Left renal pelvis (tissue), 4 donors: ENCODE results near the gene SLC22A2. TPM values are rescaled to one million over a fixed set of nuclear protein-coding genes. Genes with fewer than 3 reads are reported as not detected.
"Not testable (repeated sequence)": the region's sequence is repeated elsewhere in the genome, so short reads cannot be mapped to it uniquely, and the experiment has no call there.

ENCODE experiments used
- DNase-seq, 4 donors: peaks; one replicate each; pipeline ENCODE4 v3.0.0-alpha.2; 2013; ENCODE audit warnings: low read depth in 4 of 4, low spot score in 3 of 4
- polyA plus RNA-seq, 4 donors: library from polyadenylated mRNA; unstranded; fragments of 120-200 nt; gene quantifications; one replicate each; pipeline ENCODE4 v1.2.1, GENCODE V29; 2013; ENCODE audit not compliant: insufficient read length in 4 of 4

SLC22A2 gene
- polyA plus RNA-seq, 4 donors = 0.52 to 10.3 (median 8.8) TPM

GRCh38 chr6:160252073-160252813 lies 6.4 kb downstream of the SLC22A2 start:
- DNase-seq = no peak

GRCh38 chr6:160249671-160250070 lies 8.9 kb downstream of the SLC22A2 start:
- no peak for DNase-seq

- DNase-seq = no peak
Measured at GRCh38 chr6:160248538-160248937, 10.1 kb downstream of the SLC22A2 start.

- DNase-seq = no peak
Measured at GRCh38 chr6:160247457-160247883, 11.2 kb downstream of the SLC22A2 start.

DNA sequence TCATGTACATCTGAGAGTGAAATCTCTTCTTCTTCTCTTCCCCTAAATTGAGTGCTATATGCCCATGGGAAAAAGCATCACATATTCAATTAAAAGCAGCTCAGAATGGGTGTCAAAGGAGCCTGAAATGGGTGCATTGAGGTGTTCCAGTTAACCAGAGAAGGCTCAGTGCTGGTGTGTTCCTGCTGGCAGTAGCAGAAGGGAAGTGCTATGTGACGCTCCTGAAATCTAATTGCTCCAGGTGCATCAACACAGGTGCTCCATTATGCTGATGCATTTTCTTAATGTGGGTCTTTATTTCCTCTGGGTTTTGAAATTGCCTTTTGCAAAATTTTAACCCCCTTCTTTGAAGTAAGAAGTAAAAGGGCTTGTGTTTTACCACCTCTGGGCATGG lies 17.9 kb downstream of the SLC22A2 start:
- DNase-seq = no peak

DNA sequence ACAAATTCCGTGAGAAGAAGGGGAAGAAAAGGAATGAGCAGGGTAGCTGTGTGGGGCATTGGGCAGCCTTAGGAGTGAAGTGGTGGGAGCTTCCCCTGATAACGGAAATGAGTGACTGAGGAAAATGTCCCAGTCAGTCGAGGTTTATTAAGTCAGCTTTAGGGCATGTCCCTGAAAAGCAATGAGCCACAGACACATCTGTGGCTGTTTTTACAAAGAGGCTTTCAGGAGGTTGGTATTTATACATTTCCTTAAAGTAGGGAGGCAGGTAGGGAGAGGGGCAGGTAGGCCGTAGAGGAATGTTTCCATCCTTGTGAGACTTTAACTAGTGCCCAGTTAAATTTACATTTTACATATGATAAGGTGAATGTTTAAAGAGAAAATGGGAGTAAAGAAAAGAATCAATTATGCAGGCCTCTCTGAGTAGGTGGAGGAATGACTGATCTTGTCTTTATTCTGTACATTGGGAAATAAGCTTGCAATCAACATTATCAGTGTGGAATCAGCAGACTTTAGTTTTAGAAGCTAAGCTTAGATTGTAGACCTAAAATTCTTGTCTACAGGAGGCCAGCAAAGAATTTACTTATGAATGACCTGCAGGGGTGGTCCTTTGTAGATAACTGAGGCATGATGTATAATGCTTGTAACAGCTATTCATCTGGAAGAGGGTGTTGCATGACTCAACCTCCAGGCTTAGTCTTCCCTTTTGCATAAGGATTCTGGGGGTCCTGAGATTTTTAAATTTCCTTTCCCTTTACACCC lies 18.5 kb downstream of the SLC22A2 start:
- no peak for DNase-seq

DNA sequence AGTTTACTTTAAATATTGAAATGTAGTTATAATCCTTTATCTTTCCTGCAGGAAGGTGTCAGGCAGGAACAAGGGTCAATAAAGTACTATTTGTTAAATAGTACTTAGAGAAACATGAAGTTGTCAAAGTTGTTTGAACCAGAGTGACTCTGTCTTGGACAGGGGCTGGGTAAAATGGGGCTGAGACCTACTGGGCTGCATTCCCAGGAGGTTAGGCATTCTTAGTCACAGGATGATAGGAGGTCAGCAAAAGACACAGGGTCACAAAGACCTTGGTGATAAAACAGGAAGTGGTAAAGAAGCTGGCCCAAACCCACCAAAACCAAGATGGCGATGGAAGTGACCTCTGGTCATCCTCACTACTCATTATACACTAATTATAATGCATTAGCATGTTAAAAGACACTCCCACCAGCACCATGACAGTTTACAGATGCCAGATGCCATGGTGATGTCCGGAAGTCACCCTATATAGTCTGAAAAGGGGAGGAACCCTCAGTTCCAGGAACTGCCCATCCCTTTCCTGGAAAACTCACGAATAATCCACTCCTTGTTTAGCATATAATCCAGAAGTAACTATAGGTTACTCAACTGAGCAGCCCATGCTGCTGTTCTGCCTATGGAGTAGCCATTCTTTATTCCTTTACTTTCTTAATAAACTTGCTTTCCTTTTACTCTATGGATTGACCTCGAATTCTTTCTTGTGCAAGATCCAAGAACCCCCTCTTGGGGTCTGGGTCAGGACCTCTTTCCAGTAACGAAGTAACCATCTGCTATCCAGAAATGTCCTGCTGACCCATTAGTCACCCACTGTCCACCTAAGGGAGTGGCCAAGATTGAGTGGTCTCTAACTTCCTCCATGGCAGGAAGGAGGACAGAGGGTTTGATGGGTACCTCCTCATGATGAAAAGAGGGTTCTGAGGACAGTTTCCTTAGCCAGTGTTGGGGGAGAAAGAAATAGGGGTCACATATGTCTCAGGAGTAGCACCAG lies 19.6 kb downstream of the SLC22A2 start:
- DNase-seq = no peak

DNA sequence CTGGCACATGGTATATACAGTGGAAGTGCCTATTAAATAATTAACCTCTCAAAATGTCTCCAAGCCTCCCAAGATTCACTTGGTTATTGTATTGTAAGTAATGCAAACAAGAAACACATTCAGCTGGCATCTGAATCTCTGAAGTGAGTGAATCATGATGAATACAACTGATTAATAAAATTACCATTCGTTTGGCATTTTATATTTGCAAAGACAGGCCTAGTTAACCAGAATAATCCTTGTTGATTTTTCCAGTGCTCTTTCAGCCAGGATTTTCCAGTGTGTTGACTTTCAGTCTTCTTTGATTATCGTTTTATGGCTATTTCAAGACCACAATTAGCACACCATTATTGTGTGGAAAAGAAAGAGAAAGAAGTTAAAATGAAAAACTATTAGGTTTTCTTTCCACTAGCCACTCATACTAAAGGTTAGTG lies 20.3 kb downstream of the SLC22A2 start:
- DNase-seq = no peak

GRCh38 chr6:160237597-160238275 lies 20.9 kb downstream of the SLC22A2 start:
- DNase-seq = not testable (repeated sequence)

GRCh38 chr6:160236235-160236872 lies 22.3 kb downstream of the SLC22A2 start:
- DNase-seq = not testable (repeated sequence)

- not testable (repeated sequence) for DNase-seq
Measured at GRCh38 chr6:160233950-160234640, 24.5 kb downstream of the SLC22A2 start.

DNA sequence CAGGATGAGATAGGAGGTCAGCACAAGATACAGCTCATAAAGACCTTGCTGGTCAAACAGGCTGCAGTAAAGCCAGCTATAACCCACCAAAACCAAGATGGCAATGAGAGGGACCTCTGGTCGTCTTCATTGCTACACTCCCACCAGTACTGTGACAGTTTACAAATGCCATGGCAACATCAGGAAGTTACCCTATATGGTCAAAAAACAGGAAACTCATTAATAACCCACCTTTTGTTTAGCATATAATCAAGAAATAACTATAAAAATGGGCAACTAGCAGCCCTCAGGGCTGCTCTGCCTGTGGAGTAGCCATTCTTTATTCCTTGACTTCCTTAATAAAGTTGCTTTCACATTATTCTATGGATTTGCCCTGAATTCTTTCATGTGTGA lies 30.9 kb downstream of the SLC22A2 start:
- DNase-seq = no peak

GRCh38 chr6:160227038-160227768 lies 31.4 kb downstream of the SLC22A2 start:
- DNase-seq = no peak

GRCh38 chr6:160226118-160226591 lies 32.5 kb downstream of the SLC22A2 start:
- no peak for DNase-seq

DNA sequence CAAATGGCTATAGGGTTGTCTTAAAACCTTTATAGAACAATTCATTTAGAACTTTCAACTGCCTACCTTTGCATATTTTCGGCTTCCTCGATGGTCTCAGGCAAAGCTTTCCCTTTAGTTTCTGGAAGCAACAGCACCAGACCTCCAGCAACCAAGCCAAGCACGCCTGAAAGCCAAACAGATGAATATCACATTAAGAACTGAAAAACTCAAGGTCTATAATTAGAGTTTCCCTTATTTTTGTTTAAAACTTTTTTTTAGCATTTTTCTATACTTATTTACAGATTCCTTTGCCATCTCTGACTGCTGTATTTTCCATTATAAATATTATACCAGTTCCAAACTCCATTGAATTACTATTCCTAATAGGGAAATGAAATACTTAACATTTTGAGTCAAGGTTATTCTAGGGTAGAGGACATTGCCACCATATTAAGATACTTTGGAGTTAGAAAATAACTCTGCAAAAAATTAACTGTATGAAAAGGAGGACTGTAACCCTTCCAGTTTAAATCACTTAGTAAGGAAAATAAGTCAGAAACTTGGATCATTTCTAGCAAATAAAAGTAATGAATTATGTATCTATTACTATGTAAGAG lies 33.9 kb downstream of the SLC22A2 start:
- DNase-seq = no peak

DNA sequence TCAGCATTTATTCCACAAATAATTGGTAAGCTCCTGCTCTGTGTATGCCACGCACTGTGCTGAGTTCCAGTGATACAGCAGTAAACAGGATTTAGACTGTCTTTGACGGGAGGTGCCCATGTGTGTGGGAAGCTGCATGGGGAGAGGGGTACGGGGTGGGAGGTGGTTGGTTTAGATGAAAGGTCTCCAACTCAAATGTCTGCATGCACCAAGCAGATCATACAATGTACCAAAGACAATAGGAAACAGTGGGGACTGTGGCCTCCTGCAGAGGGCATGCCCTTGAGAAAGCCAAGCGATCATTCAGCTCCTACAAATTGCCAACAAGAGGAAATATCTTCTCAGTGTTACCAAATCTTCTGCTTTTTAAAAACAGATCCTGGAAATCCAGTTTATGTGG lies 36.1 kb downstream of the SLC22A2 start:
- no peak for DNase-seq

- no peak for DNase-seq
Measured at GRCh38 chr6:160221918-160222317, 36.7 kb downstream of the SLC22A2 start.

- DNase-seq = no peak
Measured at GRCh38 chr6:160221423-160221822, 37.2 kb downstream of the SLC22A2 start.
